Measurements from ENCODE around the gene OR51B4. TPM values are rescaled to one million over a fixed set of nuclear protein-coding genes. Genes with fewer than 3 reads are reported as not detected.

Gene OR51B4
- total and polyA plus RNA-seq, 2 of the 13 experiments (the other 11 are each of a cell fraction or from before 2014, with no cell fraction given) = 0.11 to 0.33 TPM

DNA sequence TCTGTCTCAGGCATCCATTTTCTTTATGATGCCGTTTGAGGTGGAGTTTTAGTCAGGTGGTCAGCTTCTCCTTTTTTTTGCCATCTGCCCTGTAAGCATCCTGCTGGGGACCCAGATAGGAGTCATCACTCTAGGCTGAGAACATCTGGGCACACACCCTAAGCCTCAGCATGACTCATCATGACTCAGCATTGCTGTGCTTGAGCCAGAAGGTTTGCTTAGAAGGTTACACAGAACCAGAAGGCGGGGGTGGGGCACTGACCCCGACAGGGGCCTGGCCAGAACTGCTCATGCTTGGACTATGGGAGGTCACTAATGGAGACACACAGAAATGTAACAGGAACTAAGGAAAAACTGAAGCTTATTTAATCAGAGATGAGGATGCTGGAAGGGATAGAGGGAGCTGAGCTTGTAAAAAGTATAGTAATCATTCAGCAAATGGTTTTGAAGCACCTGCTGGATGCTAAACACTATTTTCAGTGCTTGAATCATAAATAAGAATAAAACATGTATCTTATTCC lies 21.1 kb downstream of the OR51B4 start:
- H3K27me3 ChIP-seq (ENCODE audit: control insufficient read depth in 1 of 2, insufficient read depth in 2 of 2, low read length in 2 of 2) = no peaks in the 10 kb centered on the region
- no peaks in the 10 kb centered on the region for H3K4me1 ChIP-seq (ENCODE audit: insufficient read depth, low read length)
- DNase-seq (ENCODE audit: low spot score) (peak; percentile 44), FAIRE-seq (no peak), ATAC-seq (no peak)
- H3K27ac ChIP-seq (ENCODE audit: extremely low read length, insufficient read depth, low read length) = no peak overlapping the region
- no peak overlapping the region for H3K4me2 ChIP-seq (ENCODE audit: low read depth, low read length)
- in situ Hi-C loops (cut with HindIII; ENCODE audit: extremely low pct_ligation_motif_present, low pct_unique_long_range_greater_than_20kb) (no loop called here), intact Hi-C loops (cut with micrococcal nuclease; ENCODE audit: unreplicated experiment) (no loop called here)
- no peaks in the 10 kb centered on the region for H3K79me2 ChIP-seq (ENCODE audit: insufficient read depth, low read length)
- H3K4me3 ChIP-seq (replicated peaks in 1 of 3; ENCODE audit: insufficient read depth in 1 of 3, low read depth in 2 of 3, low read length in 3 of 3) = no peak overlapping the region
- no peak overlapping the region for H3K9ac ChIP-seq (ENCODE audit: insufficient read depth, low read depth, low read length)
- peak; percentile 72 for TF ChIP-seq MAFF (IDR thresholded peaks at IDR 0.05; ENCODE audit: low read depth, low read length)
- TF ChIP-seq, protein P1, sequence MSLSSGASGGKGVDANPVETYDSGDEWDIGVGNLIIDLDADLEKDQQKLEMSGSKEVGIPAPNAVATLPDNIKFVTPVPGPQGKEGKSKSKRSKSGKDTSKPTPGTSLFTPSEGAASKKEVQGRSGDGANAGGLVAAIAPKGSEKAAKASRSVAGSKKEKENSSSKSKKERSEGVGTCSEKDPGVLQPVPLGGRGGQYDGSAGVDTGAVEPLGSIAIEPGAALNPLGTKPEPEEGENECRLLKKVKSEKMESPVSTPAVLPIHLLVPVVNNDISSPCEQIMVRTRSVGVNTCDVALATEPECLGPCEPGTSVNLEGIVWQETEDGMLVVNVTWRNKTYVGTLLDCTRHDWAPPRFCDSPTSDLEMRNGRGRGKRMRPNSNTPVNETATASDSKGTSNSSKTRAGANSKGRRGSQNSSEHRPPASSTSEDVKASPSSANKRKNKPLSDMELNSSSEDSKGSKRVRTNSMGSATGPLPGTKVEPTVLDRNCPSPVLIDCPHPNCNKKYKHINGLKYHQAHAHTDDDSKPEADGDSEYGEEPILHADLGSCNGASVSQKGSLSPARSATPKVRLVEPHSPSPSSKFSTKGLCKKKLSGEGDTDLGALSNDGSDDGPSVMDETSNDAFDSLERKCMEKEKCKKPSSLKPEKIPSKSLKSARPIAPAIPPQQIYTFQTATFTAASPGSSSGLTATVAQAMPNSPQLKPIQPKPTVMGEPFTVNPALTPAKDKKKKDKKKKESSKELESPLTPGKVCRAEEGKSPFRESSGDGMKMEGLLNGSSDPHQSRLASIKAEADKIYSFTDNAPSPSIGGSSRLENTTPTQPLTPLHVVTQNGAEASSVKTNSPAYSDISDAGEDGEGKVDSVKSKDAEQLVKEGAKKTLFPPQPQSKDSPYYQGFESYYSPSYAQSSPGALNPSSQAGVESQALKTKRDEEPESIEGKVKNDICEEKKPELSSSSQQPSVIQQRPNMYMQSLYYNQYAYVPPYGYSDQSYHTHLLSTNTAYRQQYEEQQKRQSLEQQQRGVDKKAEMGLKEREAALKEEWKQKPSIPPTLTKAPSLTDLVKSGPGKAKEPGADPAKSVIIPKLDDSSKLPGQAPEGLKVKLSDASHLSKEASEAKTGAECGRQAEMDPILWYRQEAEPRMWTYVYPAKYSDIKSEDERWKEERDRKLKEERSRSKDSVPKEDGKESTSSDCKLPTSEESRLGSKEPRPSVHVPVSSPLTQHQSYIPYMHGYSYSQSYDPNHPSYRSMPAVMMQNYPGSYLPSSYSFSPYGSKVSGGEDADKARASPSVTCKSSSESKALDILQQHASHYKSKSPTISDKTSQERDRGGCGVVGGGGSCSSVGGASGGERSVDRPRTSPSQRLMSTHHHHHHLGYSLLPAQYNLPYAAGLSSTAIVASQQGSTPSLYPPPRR (CRISPR knock-in tag; IDR thresholded peaks at IDR 0.05; ENCODE audit: borderline replicate concordance) = no peak
- peak; percentile 88 for TF ChIP-seq NFE2L2 (IDR thresholded peaks at IDR 0.05; ENCODE audit: low read length)
- no peak for TF ChIP-seq RBM22 (optimal IDR thresholded peaks at IDR 0.05; ENCODE audit: low read length)
- no peak for TF ChIP-seq SOX5 (CRISPR knock-in tag; IDR thresholded peaks at IDR 0.05; ENCODE audit: borderline replicate concordance)
- no peak for TF ChIP-seq THAP7 (CRISPR knock-in tag; IDR thresholded peaks at IDR 0.05)
- 0 out of 2 replicates have a peak, but pooled peaks have one; percentile 10 for TF ChIP-seq CREB1 (IDR thresholded peaks at IDR 0.05)
- no peak for TF ChIP-seq CREB1 (CRISPR knock-in tag; IDR thresholded peaks at IDR 0.05)
- no peak for TF ChIP-seq POLR2A (IDR thresholded peaks at IDR 0.05; ENCODE audit: insufficient read depth in 1 of 2, low read depth in 2 of 2, low read length in 2 of 2)
- TF ChIP-seq MAFK (conservative IDR thresholded peaks at IDR 0.05 in 1 of 2, IDR thresholded peaks at IDR 0.05 in 1 of 2; ENCODE audit: low read length in 2 of 2) = peak; percentile 66 to 70
- peak; percentile 74 for TF ChIP-seq FOSL2 (CRISPR knock-in tag; IDR thresholded peaks at IDR 0.05)
- WGBS (ENCODE audit: low lambda C conversion rate) = 8% methylated on average over 3 of the region's 3 CpGs
- no peaks in the 10 kb centered on the region for H3K36me3 ChIP-seq (replicated peaks in 1 of 2; ENCODE audit: control insufficient read depth in 1 of 2, insufficient read depth in 2 of 2, low read length in 2 of 2)
- ChIA-PET CTCF (ENCODE audit: low intra/inter-chr PET ratio, low total read pairs) (no interaction called here), POLR2A (no interaction called here)
- no peaks in the 10 kb centered on the region for H4K20me1 ChIP-seq (ENCODE audit: insufficient read depth, low read length)
- no TSS peak for BruUV-seq (replicated peaks)
- no peak overlapping the region for H2AFZ ChIP-seq (ENCODE audit: low read length)
- H3K9me3 ChIP-seq (ENCODE audit: low read length) = no peaks in the 10 kb centered on the region

Measured in HepG2 (cell line).